Keratinocyte (primary cell): ENCODE measurements around the gene ZEB2. TPM values are rescaled to one million over a fixed set of nuclear protein-coding genes. Genes with fewer than 3 reads are reported as not detected.

Source experiments
- DNase-seq: peaks from one replicate; pipeline ENCODE4 v3.0.0-alpha.2; 2011; ENCODE audit warnings: low read depth, missing footprints, low spot score
- FAIRE-seq: peaks from 2 replicates; lab custom pipeline; 2011; peaks lifted over from hg19 to GRCh38; lab: Jason Lieb, UNC
- H2AFZ ChIP-seq: 2 replicates; pipeline ENCODE4 v1.6.0; 2012; ENCODE audit warnings: low read length, control low read depth, inconsistent platforms; ENCODE audit not compliant: control insufficient read depth
- H3K27ac ChIP-seq: 2 replicates; pipeline ENCODE4 v1.5.1; 2011; ENCODE audit warnings: low read length; ENCODE audit not compliant: control insufficient read depth, insufficient read depth
- H3K27me3 ChIP-seq: 3 replicates; pipeline ENCODE4 v1.6.0; 2011; ENCODE audit warnings: low read length; ENCODE audit not compliant: control insufficient read depth, insufficient read depth; ENCODE audit errors: extremely low read depth
- H3K36me3 ChIP-seq, 2 experiments: 2 replicates in 1 of 2; 3 replicates in 1 of 2; pipeline ENCODE4 v1.5.1; 2011; ENCODE audit warnings: low read length in 2 of 2, mild to moderate bottlenecking in 1 of 2; ENCODE audit not compliant: control insufficient read depth in 2 of 2, insufficient read depth in 2 of 2; ENCODE audit errors: extremely low read depth in 1 of 2
- H3K4me1 ChIP-seq: 3 replicates; pipeline ENCODE4 v1.5.1; 2011; ENCODE audit warnings: low read length; ENCODE audit not compliant: control insufficient read depth, insufficient read depth; ENCODE audit errors: extremely low read depth
- H3K4me2 ChIP-seq: 3 replicates; pipeline ENCODE4 v1.6.0; 2011; ENCODE audit warnings: low read depth, low read length; ENCODE audit not compliant: control insufficient read depth, insufficient read depth; ENCODE audit errors: extremely low read depth
- H3K4me3 ChIP-seq, 3 experiments: fragments of 200-600 bp in 1 of 3; sonication (generic) in 1 of 3; 2 replicates in 2 of 3; 3 replicates in 1 of 3; pipeline ENCODE4 v1.5.1; 2011 to 2016; ENCODE audit warnings: low read length in 3 of 3, mild to moderate bottlenecking in 3 of 3, control low read depth in 2 of 3, inconsistent platforms in 1 of 3, low read depth in 1 of 3, mixed read lengths in 1 of 3, mixed run types in 1 of 3, moderate library complexity in 1 of 3; ENCODE audit not compliant: control insufficient read depth in 2 of 3, insufficient read depth in 2 of 3; ENCODE audit errors: extremely low read depth in 1 of 3
- H3K79me2 ChIP-seq: 2 replicates; pipeline ENCODE4 v1.6.0; 2012; ENCODE audit warnings: low read length; ENCODE audit not compliant: control insufficient read depth, insufficient read depth
- H3K9ac ChIP-seq: 3 replicates; pipeline ENCODE4 v1.6.0; 2011; ENCODE audit warnings: low read length; ENCODE audit not compliant: control insufficient read depth, insufficient read depth; ENCODE audit errors: extremely low read depth
- H3K9me1 ChIP-seq: 3 replicates; pipeline ENCODE4 v1.6.0; 2011; ENCODE audit warnings: low read length; ENCODE audit not compliant: control insufficient read depth, insufficient read depth; ENCODE audit errors: extremely low read depth
- H3K9me3 ChIP-seq: 2 replicates; pipeline ENCODE4 v1.5.1; 2012; ENCODE audit warnings: low read depth, low read length; ENCODE audit not compliant: control insufficient read depth
- H4K20me1 ChIP-seq: 3 replicates; pipeline ENCODE4 v1.6.0; 2011; ENCODE audit warnings: low read length; ENCODE audit not compliant: control insufficient read depth, insufficient read depth; ENCODE audit errors: extremely low read depth
- EZH2 ChIP-seq: IDR thresholded peaks from one replicate; pipeline ENCODE4 v1.6.1; 2012; ENCODE audit warnings: inconsistent platforms, mild to moderate bottlenecking, low read length, moderate library complexity
- dilution Hi-C: fragments of 300-500 bp; cut with MboI; formaldehyde crosslinking; loops from one replicate; pipeline ENCODE4 v1.7.0; 2020; ENCODE audit warnings: low sequenced_read_pairs; ENCODE audit not compliant: extremely low pct_ligation_motif_present
- polyA plus RNA-seq, 5 experiments: library from polyadenylated mRNA; depleted of rRNA in 3 of 5; stranded (reverse) in 3 of 5; stranded (forward) in 1 of 5; unstranded in 1 of 5; fragments of >200 nt; gene quantifications; 1 replicate in 1 of 5; 2 replicates in 3 of 5; 3 replicates in 1 of 5; pipeline versions ENCODE4 v1.2.1 to v1.2.3, GENCODE V29; 2011 to 2012; ENCODE audit warnings: missing spikeins in 2 of 5, low read depth in 1 of 5, low replicate concordance in 1 of 5
- TF ChIP-seq, protein P1 (sequence below), 3 experiments: IDR thresholded peaks in 1 of 3; conservative IDR thresholded peaks in 1 of 3; optimal IDR thresholded peaks in 1 of 3; 2 replicates in 2 of 3; 3 replicates in 1 of 3; pipeline versions ENCODE3 to v1.5.1; 2011; ENCODE audit warnings: low read length in 3 of 3, mild to moderate bottlenecking in 3 of 3, moderate library complexity in 2 of 3, control low read depth in 1 of 3, inconsistent platforms in 1 of 3; ENCODE audit not compliant: insufficient read depth in 2 of 3; ENCODE audit errors: extremely low read depth in 1 of 3

Gene ZEB2
- polyA plus RNA-seq, 1 donor (not counting 4 experiments of a cell fraction or from before 2014, with no cell fraction given), result 0.12 TPM

DNA sequence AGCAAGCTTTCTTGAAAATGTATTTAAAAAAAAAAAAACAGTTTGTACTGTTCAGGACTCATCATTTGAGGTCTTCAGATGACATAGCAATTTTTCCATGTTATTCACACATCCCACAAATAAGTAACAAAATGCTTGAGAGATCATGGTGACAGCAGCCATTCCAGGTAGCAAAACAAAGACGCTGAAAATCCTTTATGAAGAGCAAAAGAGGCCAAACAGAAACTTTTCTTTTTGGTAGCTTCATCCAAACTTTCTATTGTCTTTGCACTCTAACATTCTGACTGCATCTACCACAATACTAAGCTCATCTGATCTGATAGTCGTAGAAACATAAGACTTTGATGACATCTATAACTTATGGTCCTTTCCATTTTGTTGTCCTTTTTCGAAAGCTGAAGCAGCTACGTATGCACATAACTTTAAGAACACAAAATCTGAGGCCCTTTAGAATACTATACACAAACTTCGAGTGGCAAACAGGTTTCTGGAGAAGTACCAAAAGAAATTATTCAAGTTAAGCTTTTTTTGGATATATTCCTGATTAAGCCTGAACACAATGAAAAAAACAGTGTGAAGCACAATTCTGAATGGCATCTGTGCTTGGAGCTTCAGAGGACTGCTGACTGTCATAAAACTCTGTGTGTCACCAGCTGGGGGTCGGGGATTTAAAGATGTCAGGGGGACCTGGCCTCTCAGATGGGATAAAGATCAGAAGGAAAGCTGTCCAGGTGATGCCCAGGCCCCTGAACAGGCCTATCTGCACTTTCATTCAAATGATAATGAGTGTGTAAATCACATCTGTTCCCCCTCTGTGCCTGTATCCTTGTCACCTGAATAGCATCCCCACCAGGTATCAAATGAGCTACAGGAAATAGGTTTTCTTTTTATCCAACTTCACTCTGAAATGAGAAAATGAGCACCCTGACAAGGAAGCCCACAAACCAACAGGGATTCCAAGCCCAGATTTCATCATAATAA, 75.8 kb downstream of the ZEB2 start:
- H3K79me2 ChIP-seq, result no peaks in the 10 kb centered on the region
- DNase-seq (no peak), FAIRE-seq (no peak)
- H3K9me1 ChIP-seq, result no peaks in the 10 kb centered on the region
- no peak overlapping the region for H3K27ac ChIP-seq
- no peak overlapping the region for H3K4me2 ChIP-seq
- TF ChIP-seq, protein P1, sequence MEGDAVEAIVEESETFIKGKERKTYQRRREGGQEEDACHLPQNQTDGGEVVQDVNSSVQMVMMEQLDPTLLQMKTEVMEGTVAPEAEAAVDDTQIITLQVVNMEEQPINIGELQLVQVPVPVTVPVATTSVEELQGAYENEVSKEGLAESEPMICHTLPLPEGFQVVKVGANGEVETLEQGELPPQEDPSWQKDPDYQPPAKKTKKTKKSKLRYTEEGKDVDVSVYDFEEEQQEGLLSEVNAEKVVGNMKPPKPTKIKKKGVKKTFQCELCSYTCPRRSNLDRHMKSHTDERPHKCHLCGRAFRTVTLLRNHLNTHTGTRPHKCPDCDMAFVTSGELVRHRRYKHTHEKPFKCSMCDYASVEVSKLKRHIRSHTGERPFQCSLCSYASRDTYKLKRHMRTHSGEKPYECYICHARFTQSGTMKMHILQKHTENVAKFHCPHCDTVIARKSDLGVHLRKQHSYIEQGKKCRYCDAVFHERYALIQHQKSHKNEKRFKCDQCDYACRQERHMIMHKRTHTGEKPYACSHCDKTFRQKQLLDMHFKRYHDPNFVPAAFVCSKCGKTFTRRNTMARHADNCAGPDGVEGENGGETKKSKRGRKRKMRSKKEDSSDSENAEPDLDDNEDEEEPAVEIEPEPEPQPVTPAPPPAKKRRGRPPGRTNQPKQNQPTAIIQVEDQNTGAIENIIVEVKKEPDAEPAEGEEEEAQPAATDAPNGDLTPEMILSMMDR (optimal IDR thresholded peaks at IDR 0.05 in 1 of 3, IDR thresholded peaks at IDR 0.05 in 1 of 3, conservative IDR thresholded peaks at IDR 0.05 in 1 of 3; ENCODE audit: extremely low read depth in 1 of 3, insufficient read depth in 2 of 3, low read length in 3 of 3), result no peak
- no peak for TF ChIP-seq EZH2
- no peaks in the 10 kb centered on the region for H3K36me3 ChIP-seq
- dilution Hi-C loops, result no loop called here
- H3K9ac ChIP-seq, result no peak overlapping the region
- no peak overlapping the region for H2AFZ ChIP-seq
- no peaks in the 10 kb centered on the region for H3K4me1 ChIP-seq
- no peak overlapping the region for H3K4me3 ChIP-seq
- no peaks in the 10 kb centered on the region for H3K9me3 ChIP-seq
- no peaks in the 10 kb centered on the region for H3K27me3 ChIP-seq
- H4K20me1 ChIP-seq, result no peaks in the 10 kb centered on the region

DNA sequence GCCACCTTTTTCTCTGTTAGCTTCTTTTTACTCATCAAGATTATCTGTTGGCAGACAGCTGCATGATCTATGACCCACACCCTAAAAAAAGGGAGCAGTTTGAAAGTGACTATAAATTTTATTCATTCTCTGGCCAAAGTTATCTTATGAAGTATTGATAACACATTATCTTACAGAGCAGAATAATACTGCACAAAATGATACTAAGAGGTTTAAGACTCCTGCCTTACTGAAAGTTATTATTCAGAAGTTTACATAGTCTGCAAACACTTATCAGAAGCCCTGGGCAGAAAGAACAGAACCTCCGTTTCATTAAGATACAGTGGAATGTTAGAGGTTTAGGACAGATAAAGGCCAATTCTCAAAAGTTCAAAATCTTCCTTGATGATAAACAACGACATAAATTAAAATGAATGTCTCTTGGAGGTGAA, 78.2 kb downstream of the ZEB2 start:
- no peak for DNase-seq
- Histone ChIP-seq H3K9ac (no peak overlapping the region), H4K20me1 (no peaks in the 10 kb centered on the region), H2AFZ (no peak overlapping the region), H3K4me2 (no peak overlapping the region), H3K27ac (no peak overlapping the region), H3K27me3 (no peaks in the 10 kb centered on the region), H3K36me3 (no peaks in the 10 kb centered on the region), H3K79me2 (no peaks in the 10 kb centered on the region), H3K9me1 (no peaks in the 10 kb centered on the region), H3K4me3 (no peak overlapping the region), H3K4me1 (no peaks in the 10 kb centered on the region), H3K9me3 (no peaks in the 10 kb centered on the region)
- FAIRE-seq, result no peak
- dilution Hi-C loops, result no loop called here
- TF ChIP-seq EZH2, result no peak
- TF ChIP-seq, protein P1 (optimal IDR thresholded peaks at IDR 0.05 in 1 of 3, IDR thresholded peaks at IDR 0.05 in 1 of 3, conservative IDR thresholded peaks at IDR 0.05 in 1 of 3; ENCODE audit: extremely low read depth in 1 of 3, insufficient read depth in 2 of 3, low read length in 3 of 3), result no peak
